OCI-LY3 (cell line): ENCODE measurements around the gene ENTREP1.
"Not testable (repeated sequence)": the region's sequence is repeated elsewhere in the genome, so short reads cannot be mapped to it uniquely, and the experiment has no call there.

Source experiments
- H2AFZ ChIP-seq: fragments of 200-600, 300-600 bp; shearing (Covaris generic); 2 replicates; pipeline ENCODE4 v1.6.0; 2014; ENCODE audit warnings: antibody characterized with exemption, low read depth, low read length
- H3K27ac ChIP-seq: fragments of 200-600, 300-600 bp; sonication (generic); 2 replicates; pipeline ENCODE4 v1.5.1; 2014; ENCODE audit warnings: mild to moderate bottlenecking, low read length, moderate library complexity, mixed read lengths
- H3K27me3 ChIP-seq: fragments of 200-600, 300-600 bp; sonication (generic); 2 replicates; pipeline ENCODE4 v1.6.1; 2014; ENCODE audit warnings: low read depth, low read length, mixed read lengths
- H3K36me3 ChIP-seq: fragments of 200-600, 300-600 bp; sonication (generic); replicated peaks from 2 replicates; pipeline ENCODE3; 2014; ENCODE audit warnings: low read depth, low read length, mixed read lengths
- H3K4me1 ChIP-seq: fragments of 300-600, 200-600 bp; sonication (generic); 2 replicates; pipeline ENCODE4 v1.6.1; 2014; ENCODE audit warnings: low read length, mixed read lengths
- H3K4me2 ChIP-seq: fragments of 200-600, 300-600 bp; sonication (generic); 2 replicates; pipeline ENCODE4 v1.6.1; 2014; ENCODE audit warnings: low read length, mixed read lengths
- H3K4me3 ChIP-seq: fragments of 300-600, 200-600 bp; sonication (generic); 2 replicates; pipeline ENCODE4 v1.5.1; 2014; ENCODE audit warnings: antibody characterized with exemption, mild to moderate bottlenecking, low read length, moderate library complexity
- H3K79me2 ChIP-seq: fragments of 300-600, 200-600 bp; shearing (Covaris generic); 2 replicates; pipeline ENCODE4 v1.6.1; 2014; ENCODE audit warnings: mild to moderate bottlenecking, low read length, mixed read lengths
- H3K9ac ChIP-seq: fragments of 300-600, 200-600 bp; shearing (Covaris generic); 2 replicates; pipeline ENCODE4 v1.6.0; 2014; ENCODE audit warnings: mild to moderate bottlenecking, low read length, moderate library complexity
- H3K9me3 ChIP-seq: fragments of 200-600, 300-600 bp; shearing (Covaris generic); 2 replicates; pipeline ENCODE4 v1.6.1; 2014; ENCODE audit warnings: low read length, mixed read lengths; ENCODE audit not compliant: insufficient read depth
- H4K20me1 ChIP-seq: fragments of 200-600, 300-600 bp; sonication (generic); 2 replicates; pipeline ENCODE4 v1.6.1; 2016; ENCODE audit warnings: low read length, mixed read lengths; ENCODE audit not compliant: insufficient read depth
- CTCF ChIP-seq: fragments of 200-600, 300-600 bp; sonication (generic); IDR thresholded peaks from 2 replicates; pipeline ENCODE4 v1.5.1; 2014; ENCODE audit warnings: antibody characterized with exemption, low read length, low read depth
- EZH2phosphoT487 ChIP-seq: fragments of 200-600 bp; shearing (Covaris generic); IDR thresholded peaks from 2 replicates; pipeline ENCODE4 v1.6.1; 2018; ENCODE audit warnings: antibody characterized with exemption, mixed run types, low read depth

The ENTREP1 gene

DNA sequence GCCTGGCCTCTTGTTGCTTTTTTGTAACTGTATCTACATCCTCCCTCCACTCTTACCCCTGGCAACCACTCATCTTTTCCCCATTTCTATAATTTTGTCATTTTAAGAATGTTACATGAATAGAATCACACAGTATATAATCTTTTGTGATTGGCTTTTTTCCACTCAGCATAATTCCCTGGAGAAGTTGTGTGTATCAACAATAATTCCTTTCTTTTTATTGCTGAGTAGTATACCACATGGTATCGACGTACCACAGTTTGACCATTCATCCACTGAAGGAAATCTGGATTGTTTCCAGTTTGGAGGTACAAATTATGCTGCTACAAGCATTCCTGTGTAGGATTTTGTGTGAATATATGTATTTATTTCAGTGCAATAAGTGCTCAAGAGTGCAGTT is 21.7 kb upstream of the ENTREP1 start:
- Histone ChIP-seq H3K4me2 (no peak overlapping the region), H2AFZ (no peak overlapping the region), H3K9me3 (no peaks in the 10 kb centered on the region), H3K4me1 (no peaks in the 10 kb centered on the region), H3K27me3 (peaks cover 4% of the 10 kb centered on the region; the same call in 1 of the 2 replicates), H4K20me1 (no peaks in the 10 kb centered on the region), H3K27ac (no peak overlapping the region), H3K4me3 (no peak overlapping the region), H3K9ac (no peak overlapping the region), H3K36me3 (no peaks in the 10 kb centered on the region), H3K79me2 (no peaks in the 10 kb centered on the region)
- TF ChIP-seq CTCF = no peak
- TF ChIP-seq EZH2phosphoT487 = no peak

DNA sequence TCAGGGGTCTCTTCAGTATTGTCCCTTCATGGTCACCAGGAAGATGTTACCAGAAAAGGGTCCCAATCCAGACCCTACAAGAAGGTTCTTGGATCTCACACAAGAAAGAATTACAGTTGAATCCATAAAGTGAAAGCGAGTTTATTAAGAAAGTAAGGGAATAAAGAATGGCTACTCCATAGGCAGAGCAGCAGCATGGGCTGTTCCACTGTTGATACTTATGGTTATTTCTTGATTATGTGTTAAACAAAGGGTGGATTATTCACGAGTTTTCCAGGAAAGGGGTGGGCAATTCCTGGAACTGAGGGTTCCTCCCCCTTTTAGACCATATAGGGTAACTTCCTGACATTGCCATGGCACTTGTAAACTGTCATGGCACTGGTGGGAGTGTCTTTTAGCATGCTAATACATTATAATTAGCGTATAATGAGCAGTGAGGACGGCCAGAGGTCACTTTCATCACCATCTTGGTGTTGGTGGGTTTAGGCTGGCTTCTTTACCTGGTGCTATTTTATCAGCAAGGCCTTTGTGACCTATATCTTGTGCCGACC is 18.0 kb upstream of the ENTREP1 start:
- not testable (repeated sequence) for H3K4me2 ChIP-seq, H3K27me3 ChIP-seq, H4K20me1 ChIP-seq, H3K79me2 ChIP-seq, H2AFZ ChIP-seq, H3K36me3 ChIP-seq, H3K9me3 ChIP-seq, H3K9ac ChIP-seq, H3K4me1 ChIP-seq, H3K27ac ChIP-seq, H3K4me3 ChIP-seq

DNA sequence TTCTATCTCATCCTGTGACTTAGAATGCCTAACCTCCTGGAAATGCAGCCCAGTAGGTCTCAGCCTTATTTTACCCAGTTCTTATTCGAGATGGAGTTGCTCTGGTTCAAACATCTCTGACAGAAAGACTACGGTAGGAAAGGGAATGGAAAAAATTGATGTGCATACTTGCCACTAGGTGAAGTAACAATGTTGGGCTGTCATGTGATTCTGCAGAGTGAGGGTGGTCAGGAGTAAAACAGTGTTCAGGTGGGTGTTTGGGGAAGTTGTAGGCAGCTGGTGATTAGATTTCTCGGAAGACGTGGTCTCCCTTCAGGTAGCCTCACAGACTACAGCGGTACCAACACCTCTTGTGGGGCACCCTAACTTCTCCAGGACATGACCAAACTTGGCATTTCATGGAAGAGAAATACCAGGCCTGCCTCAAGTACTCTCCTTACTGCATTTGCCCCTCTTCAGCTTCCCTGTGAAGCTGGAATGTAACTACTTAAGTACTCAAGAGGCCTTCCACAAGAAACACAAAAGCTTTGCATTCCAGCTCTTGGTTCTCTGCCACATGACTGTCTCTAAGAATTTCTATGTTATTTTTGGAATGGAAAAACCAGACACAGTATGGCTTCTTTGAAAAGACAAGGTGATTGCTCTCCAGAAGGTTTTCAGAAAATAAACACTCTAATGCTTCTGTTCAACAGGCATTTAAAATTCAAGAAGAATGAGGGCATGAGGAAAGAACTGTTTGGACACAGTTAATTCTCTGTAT is 17.4 kb upstream of the ENTREP1 start:
- TF ChIP-seq EZH2phosphoT487 = no peak
- TF ChIP-seq CTCF = no peak
- Histone ChIP-seq H3K4me3 (no peak overlapping the region), H4K20me1 (no peaks in the 10 kb centered on the region), H3K9me3 (no peaks in the 10 kb centered on the region), H3K4me2 (no peak overlapping the region), H3K4me1 (no peaks in the 10 kb centered on the region), H2AFZ (no peak overlapping the region), H3K9ac (no peak overlapping the region), H3K27ac (no peak overlapping the region), H3K36me3 (no peaks in the 10 kb centered on the region), H3K27me3 (peaks cover 2% of the 10 kb centered on the region; the same call in 1 of the 2 replicates), H3K79me2 (no peaks in the 10 kb centered on the region)

GRCh38 chr9:69308206-69308931 is 16.6 kb upstream of the ENTREP1 start:
- Histone ChIP-seq H3K27ac (no peak overlapping the region), H3K79me2 (no peaks in the 10 kb centered on the region), H2AFZ (no peak overlapping the region), H3K36me3 (no peaks in the 10 kb centered on the region), H4K20me1 (no peaks in the 10 kb centered on the region), H3K27me3 (no peaks in the 10 kb centered on the region; the same call in 1 of the 2 replicates), H3K4me3 (no peak overlapping the region), H3K4me2 (no peak overlapping the region), H3K9ac (no peak overlapping the region), H3K9me3 (peaks cover 4% of the 10 kb centered on the region; the same call in 1 of the 2 replicates), H3K4me1 (no peaks in the 10 kb centered on the region)
- TF ChIP-seq CTCF = no peak
- TF ChIP-seq EZH2phosphoT487 = no peak
